Forelimb muscle (tissue), 1 donor: Measurements from ENCODE around the gene UROD. TPM values are rescaled to one million over a fixed set of nuclear protein-coding genes. Genes with fewer than 3 reads are reported as not detected.

Experiments
- DNase-seq: peaks from one replicate; pipeline ENCODE4 v3.0.0-alpha.2; 2013; ENCODE audit warnings: low read depth
- polyA plus RNA-seq: library from polyadenylated mRNA; unstranded; fragments of 120-200 nt; gene quantifications from one replicate; pipeline ENCODE4 v1.2.1, GENCODE V29; 2013; ENCODE audit not compliant: insufficient read length

Gene UROD
- polyA plus RNA-seq, 1 donor, result 76.9 TPM

- no peak for DNase-seq
Measured at GRCh38 chr1:45008516-45008915, 3.5 kb upstream of the UROD start.

GRCh38 chr1:45009296-45009865 lies 2.7 kb upstream of the UROD start:
- no peak for DNase-seq

GRCh38 chr1:45009956-45010854 lies 1.8 kb upstream of the UROD start:
- no peak for DNase-seq

GRCh38 chr1:45010855-45011811 lies 921 bp upstream of the UROD start, which contains the start of gene HECTD3:
Gene HECTD3 (minus strand): TSS chr1:45011324. CDS start chr1:45011257, 67 bp downstream.
- DNase-seq, result no peak

GRCh38 chr1:45012639-45013278 lies 705 bp downstream of the UROD start:
- DNase-seq, result no peak

- no peak for DNase-seq
Measured at GRCh38 chr1:45013551-45014209, 1.6 kb downstream of the UROD start.

- DNase-seq, result peak; percentile 62
Measured at GRCh38 chr1:45014321-45015028, 2.4 kb downstream of the UROD start.

GRCh38 chr1:45015683-45016082 lies 3.6 kb downstream of the UROD start:
- no peak for DNase-seq

GRCh38 chr1:45016090-45016697 lies 4.1 kb downstream of the UROD start:
- DNase-seq, result no peak

GRCh38 chr1:45016767-45017166 lies 4.7 kb downstream of the UROD start:
- no peak for DNase-seq

- no peak for DNase-seq
Measured at GRCh38 chr1:45018599-45019230, 6.7 kb downstream of the UROD start.

- no peak for DNase-seq
Measured at GRCh38 chr1:45023663-45024062, 11.6 kb downstream of the UROD start.

- DNase-seq, result no peak
Measured at GRCh38 chr1:45026446-45026845, 14.4 kb downstream of the UROD start.

- DNase-seq, result no peak
Measured at GRCh38 chr1:45032837-45033236, 20.8 kb downstream of the UROD start.

- no peak for DNase-seq
Measured at GRCh38 chr1:45033356-45033755, 21.3 kb downstream of the UROD start.

GRCh38 chr1:45035631-45036301 lies 23.7 kb downstream of the UROD start:
- no peak for DNase-seq

- DNase-seq, result no peak
Measured at GRCh38 chr1:45037456-45037855, 25.4 kb downstream of the UROD start.

- no peak for DNase-seq
Measured at GRCh38 chr1:45038240-45038639, 26.2 kb downstream of the UROD start.
